Stomach smooth muscle (tissue), 2 donors: ENCODE data around the gene HS3ST6.

ENCODE experiments used
- H3K27ac ChIP-seq: one replicate; pipeline ENCODE4 v1.7.0; 2013; ENCODE audit warnings: mild to moderate bottlenecking, low read length, inconsistent platforms
- H3K27me3 ChIP-seq, 2 donors: one replicate each; pipeline ENCODE4 v1.7.0; 2013; ENCODE audit warnings: low read length in 2 of 2; ENCODE audit not compliant: insufficient read depth in 2 of 2, control insufficient read depth in 1 of 2
- H3K36me3 ChIP-seq, 2 donors: one replicate each; pipeline ENCODE4 v1.7.0; 2013; ENCODE audit warnings: low read length in 2 of 2; ENCODE audit not compliant: control insufficient read depth in 2 of 2, insufficient read depth in 2 of 2
- H3K4me1 ChIP-seq: one replicate; pipeline ENCODE4 v1.7.0; 2013; ENCODE audit warnings: low read length; ENCODE audit not compliant: control insufficient read depth, insufficient read depth
- H3K4me3 ChIP-seq, 2 donors: one replicate each; pipeline ENCODE4 v1.7.0; 2013; ENCODE audit warnings: low read length in 2 of 2
- H3K9ac ChIP-seq, 2 donors: one replicate each; pipeline ENCODE4 v1.7.0; 2013; ENCODE audit warnings: low read length in 2 of 2, mild to moderate bottlenecking in 1 of 2
- H3K9me3 ChIP-seq, 2 donors: one replicate each; pipeline ENCODE4 v1.7.0; 2013; ENCODE audit warnings: low read length in 2 of 2; ENCODE audit not compliant: control insufficient read depth in 2 of 2
- donor health status: healthy.
- donor health status: Pancreatic carcinoma.

HS3ST6 gene

GRCh38 chr16:1871974-1872635, 46.1 kb downstream of the HS3ST6 start, which contains the start of gene MEIOB:
MEIOB (minus strand) TSS chr16:1872164; CDS start chr16:1868175, 3,989 bp downstream.
- Histone ChIP-seq H3K4me3 (no peak within 1 kb of the TSS), H3K27ac (no peak within 1 kb of the TSS), H3K27me3 (peaks cover 14 to 19% of the 10 kb centered on the region in 2 donors), H3K9ac (no peak within 1 kb of the TSS), H3K9me3 (no peaks in the 10 kb centered on the region), H3K36me3 (no peaks in the 10 kb centered on the region), H3K4me1 (no peaks in the 10 kb centered on the region)

- Histone ChIP-seq H3K27me3 (peaks cover 11 to 17% of the 10 kb centered on the region in 2 donors), H3K27ac (no peak overlapping the region), H3K9ac (no peak overlapping the region), H3K4me3 (no peak overlapping the region), H3K9me3 (no peaks in the 10 kb centered on the region), H3K36me3 (no peaks in the 10 kb centered on the region), H3K4me1 (no peaks in the 10 kb centered on the region)
Observed at GRCh38 chr16:1870365-1871082, 47.7 kb downstream of the HS3ST6 start.

DNA sequence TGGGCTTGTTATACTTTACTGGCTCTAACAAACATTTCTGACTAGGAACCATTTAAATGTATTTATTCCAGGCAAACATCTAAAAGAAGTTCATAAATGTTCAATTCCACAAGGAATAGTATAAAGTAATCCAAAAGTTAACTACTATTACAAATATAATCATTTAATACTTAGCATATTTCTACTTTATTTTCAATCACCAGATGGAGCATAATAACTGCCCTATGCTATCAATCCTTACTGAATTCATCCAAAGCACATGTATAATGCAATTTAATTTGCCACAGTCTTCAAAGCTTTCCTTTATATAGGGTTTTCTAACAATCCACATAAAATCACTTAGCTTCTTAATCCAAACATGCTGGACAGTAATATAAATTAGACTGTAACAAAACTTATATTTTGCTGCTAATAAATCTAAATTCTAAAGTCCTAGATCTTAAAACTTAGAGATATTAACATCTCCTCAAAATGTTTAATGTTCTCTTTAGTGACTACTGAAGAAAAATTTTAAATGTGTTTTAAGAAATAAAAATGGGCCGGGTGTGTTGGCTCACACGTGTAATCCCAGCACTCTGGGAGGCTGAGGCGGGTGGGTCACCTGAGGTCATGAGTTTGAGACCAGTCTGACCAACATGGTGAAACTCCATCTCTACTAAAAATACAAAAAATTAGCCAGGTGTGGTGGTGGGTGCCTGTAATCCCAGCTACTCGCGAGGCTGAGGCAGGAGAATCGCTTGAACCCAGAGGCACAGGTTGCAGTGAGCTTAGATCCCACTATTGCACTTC, 52.1 kb downstream of the HS3ST6 start:
- no peak overlapping the region for H3K27ac ChIP-seq
- H3K9ac ChIP-seq, result no peak overlapping the region

DNA sequence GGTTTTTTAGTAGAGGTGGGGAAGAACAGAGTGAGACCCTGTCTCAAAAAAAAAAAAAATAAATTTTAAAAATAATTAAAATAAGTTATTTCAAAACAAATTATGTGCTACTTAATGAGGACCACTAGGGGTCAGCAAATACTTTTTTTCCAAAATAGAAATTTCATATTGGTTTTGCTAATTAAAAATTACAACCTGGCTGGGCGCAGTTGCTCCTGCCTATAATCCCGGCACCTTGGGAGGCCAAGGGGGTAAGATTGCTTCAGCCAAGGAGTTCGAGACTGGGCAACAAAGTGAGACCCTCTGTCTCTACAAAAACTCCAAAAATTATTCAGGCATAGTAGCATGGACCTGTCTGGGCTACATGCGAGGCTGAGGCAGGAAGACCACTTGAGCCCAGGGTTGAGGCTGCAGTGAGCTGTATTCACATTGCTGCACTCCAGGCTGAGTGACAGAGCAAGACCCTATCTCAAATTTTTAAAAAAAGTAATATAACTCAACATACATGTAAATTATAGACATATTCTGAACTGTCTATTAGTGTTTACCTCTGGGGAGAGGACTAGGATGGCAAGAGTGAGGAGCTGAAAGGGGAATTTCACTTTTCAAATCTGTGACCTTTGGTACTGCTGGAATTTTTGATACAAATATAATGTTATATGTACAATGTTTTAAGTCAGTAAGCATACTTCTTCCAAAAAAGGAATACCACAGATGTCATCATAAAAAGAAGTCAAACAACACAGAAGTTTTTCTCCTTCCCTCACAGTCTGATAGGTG, 54.3 kb downstream of the HS3ST6 start:
- Histone ChIP-seq H3K4me3 (no peak overlapping the region), H3K27me3 (peaks cover 12 to 14% of the 10 kb centered on the region in 2 donors), H3K9ac (no peak overlapping the region), H3K4me1 (no peaks in the 10 kb centered on the region), H3K36me3 (no peaks in the 10 kb centered on the region), H3K9me3 (no peaks in the 10 kb centered on the region), H3K27ac (no peak overlapping the region)

More for the DNA sequence above, 52.1 kb downstream of the HS3ST6 start:
- Histone ChIP-seq H3K36me3 (no peaks in the 10 kb centered on the region), H3K27me3 (peaks cover 5 to 6% of the 10 kb centered on the region in 2 donors), H3K4me1 (no peaks in the 10 kb centered on the region), H3K9me3 (no peaks in the 10 kb centered on the region), H3K4me3 (no peak overlapping the region)

- Histone ChIP-seq H3K9ac (no peak overlapping the region), H3K27me3 (peaks cover 14 to 19% of the 10 kb centered on the region in 2 donors), H3K27ac (no peak overlapping the region), H3K4me3 (no peak overlapping the region), H3K4me1 (no peaks in the 10 kb centered on the region), H3K36me3 (no peaks in the 10 kb centered on the region), H3K9me3 (no peaks in the 10 kb centered on the region)
Observed at GRCh38 chr16:1862394-1862793, 55.8 kb downstream of the HS3ST6 start.

- no peaks in the 10 kb centered on the region for H3K9me3 ChIP-seq
- H3K9ac ChIP-seq, result no peak overlapping the region
- H3K4me3 ChIP-seq, result no peak overlapping the region
- no peaks in the 10 kb centered on the region for H3K36me3 ChIP-seq
- no peak overlapping the region for H3K27ac ChIP-seq
- H3K4me1 ChIP-seq, result no peaks in the 10 kb centered on the region
- peaks cover 14 to 24% of the 10 kb centered on the region in 2 donors for H3K27me3 ChIP-seq
Observed at GRCh38 chr16:1861730-1862129, 56.5 kb downstream of the HS3ST6 start.
